PC-3 (cell line): ENCODE data around the gene TUBGCP6.

Source experiments
- EZH2 ChIP-seq: fragments of 300-600 bp; sonication (generic); IDR thresholded peaks from one replicate; pipeline ENCODE4 v1.6.1; 2017; ENCODE audit warnings: antibody characterized with exemption, mild to moderate bottlenecking, low read length; ENCODE audit not compliant: unreplicated experiment
- EZH2phosphoT487 ChIP-seq: fragments of 300-600 bp; sonication (generic); IDR thresholded peaks from 2 replicates; pipeline ENCODE4 v1.6.1; 2018; ENCODE audit warnings: mild to moderate bottlenecking, antibody characterized with exemption, low read length, borderline replicate concordance
- TF ChIP-seq, protein P1 (sequence below): fragments of 300-600 bp; sonication (generic); conservative IDR thresholded peaks from 2 replicates; pipeline ENCODE4 v1.5.1; 2017; ENCODE audit warnings: antibody characterized with exemption, low read depth, mild to moderate bottlenecking, low read length

GRCh38 chr22:50269970-50270665 is 25.3 kb upstream of the TUBGCP6 start, which contains the start of gene MAPK11:
- TF ChIP-seq EZH2 (no peak), EZH2phosphoT487 (no peak)
- TF ChIP-seq, protein P1, sequence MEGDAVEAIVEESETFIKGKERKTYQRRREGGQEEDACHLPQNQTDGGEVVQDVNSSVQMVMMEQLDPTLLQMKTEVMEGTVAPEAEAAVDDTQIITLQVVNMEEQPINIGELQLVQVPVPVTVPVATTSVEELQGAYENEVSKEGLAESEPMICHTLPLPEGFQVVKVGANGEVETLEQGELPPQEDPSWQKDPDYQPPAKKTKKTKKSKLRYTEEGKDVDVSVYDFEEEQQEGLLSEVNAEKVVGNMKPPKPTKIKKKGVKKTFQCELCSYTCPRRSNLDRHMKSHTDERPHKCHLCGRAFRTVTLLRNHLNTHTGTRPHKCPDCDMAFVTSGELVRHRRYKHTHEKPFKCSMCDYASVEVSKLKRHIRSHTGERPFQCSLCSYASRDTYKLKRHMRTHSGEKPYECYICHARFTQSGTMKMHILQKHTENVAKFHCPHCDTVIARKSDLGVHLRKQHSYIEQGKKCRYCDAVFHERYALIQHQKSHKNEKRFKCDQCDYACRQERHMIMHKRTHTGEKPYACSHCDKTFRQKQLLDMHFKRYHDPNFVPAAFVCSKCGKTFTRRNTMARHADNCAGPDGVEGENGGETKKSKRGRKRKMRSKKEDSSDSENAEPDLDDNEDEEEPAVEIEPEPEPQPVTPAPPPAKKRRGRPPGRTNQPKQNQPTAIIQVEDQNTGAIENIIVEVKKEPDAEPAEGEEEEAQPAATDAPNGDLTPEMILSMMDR, result no peak
